ENCODE data around the gene CLDND1. TPM values are rescaled to one million over a fixed set of nuclear protein-coding genes. Genes with fewer than 3 reads are reported as not detected.

CLDND1 gene
- total RNA-seq, 6 experiments from 2014 or later, result 41.4 to 52.3 (median 48.5) TPM

- Mint-ChIP-seq H3K27me3 (ENCODE audit: insufficient read depth) (peaks cover 5% of the 10 kb centered on the region; the same call in 1 of the 2 replicates), H3K4me3 (0 out of 2 replicates have a peak overlapping the region, but pooled peaks have one; percentile 3), H3K4me1 (ENCODE audit: low read depth) (peaks cover 39% of the 10 kb centered on the region), H3K36me3 (ENCODE audit: low read depth) (no peaks in the 10 kb centered on the region), H3K9me3 (no peaks in the 10 kb centered on the region), H3K27ac (no peak overlapping the region)
- no peak for TF ChIP-seq CTCF (IDR thresholded peaks at IDR 0.05)
- peak; percentile 40 for DNase-seq
Observed at GRCh38 chr3:98565237-98565643, 42.5 kb upstream of the CLDND1 start.

GRCh38 chr3:98564282-98565005 lies 41.7 kb upstream of the CLDND1 start:
- no peak overlapping the region for H3K4me3 Mint-ChIP-seq
- H3K4me1 Mint-ChIP-seq (ENCODE audit: low read depth), result peaks cover 39% of the 10 kb centered on the region
- no peaks in the 10 kb centered on the region for H3K36me3 Mint-ChIP-seq (ENCODE audit: low read depth)
- no peak overlapping the region for H3K27ac Mint-ChIP-seq
- peaks cover 5% of the 10 kb centered on the region; the same call in 1 of the 2 replicates for H3K27me3 Mint-ChIP-seq (ENCODE audit: insufficient read depth)
- no peaks in the 10 kb centered on the region; the same call in 1 of the 2 replicates for H3K9me3 Mint-ChIP-seq
- no peak for TF ChIP-seq CTCF (IDR thresholded peaks at IDR 0.05)
- no peak for DNase-seq

- Mint-ChIP-seq H3K27ac (no peak overlapping the region), H3K4me1 (ENCODE audit: low read depth) (peaks cover 39% of the 10 kb centered on the region)
Observed at GRCh38 chr3:98563661-98564281, 41.1 kb upstream of the CLDND1 start.

GRCh38 chr3:98561727-98562521 lies 39.2 kb upstream of the CLDND1 start:
- DNase-seq, result no peak

More at GRCh38 chr3:98563661-98564281, 41.1 kb upstream of the CLDND1 start:
- H3K4me3 Mint-ChIP-seq, result no peak overlapping the region
- H3K9me3 Mint-ChIP-seq, result no peaks in the 10 kb centered on the region; the same call in 1 of the 2 replicates
- no peak for TF ChIP-seq CTCF (IDR thresholded peaks at IDR 0.05)
- peaks cover 12% of the 10 kb centered on the region for H3K27me3 Mint-ChIP-seq (ENCODE audit: insufficient read depth)
- H3K36me3 Mint-ChIP-seq (ENCODE audit: low read depth), result no peaks in the 10 kb centered on the region
- peak; percentile 68 for DNase-seq

More at GRCh38 chr3:98561727-98562521, 39.2 kb upstream of the CLDND1 start:
- no peaks in the 10 kb centered on the region; the same call in 1 of the 2 replicates for H3K9me3 Mint-ChIP-seq
- H3K4me3 Mint-ChIP-seq, result no peak overlapping the region
- H3K27me3 Mint-ChIP-seq (ENCODE audit: insufficient read depth), result peaks cover 20% of the 10 kb centered on the region
- TF ChIP-seq CTCF (IDR thresholded peaks at IDR 0.05), result no peak
- H3K36me3 Mint-ChIP-seq (ENCODE audit: low read depth), result no peaks in the 10 kb centered on the region
- peaks cover 47% of the 10 kb centered on the region for H3K4me1 Mint-ChIP-seq (ENCODE audit: low read depth)
- H3K27ac Mint-ChIP-seq, result no peak overlapping the region

All from HFFc6 (cell line).